SU-DHL-6 (cell line): Measurements from ENCODE around the gene LAMA3.

Source experiments
- H2AFZ ChIP-seq: fragments of 200-600 bp; sonication (generic); 2 replicates; pipeline ENCODE4 v1.6.1; 2014; ENCODE audit warnings: low read depth, mild to moderate bottlenecking, moderate library complexity, mixed read lengths, antibody characterized with exemption, low read length; ENCODE audit not compliant: severe bottlenecking
- H3F3A ChIP-seq: fragments of 200-600 bp; shearing (Covaris generic); 2 replicates; pipeline ENCODE4 v1.6.0; 2016; ENCODE audit warnings: antibody characterized with exemption, mild to moderate bottlenecking; ENCODE audit not compliant: insufficient read depth
- H3K27ac ChIP-seq: fragments of 200-600 bp; sonication (generic); 2 replicates; pipeline ENCODE4 v1.5.1; 2016; ENCODE audit warnings: low read depth, mild to moderate bottlenecking, low read length, moderate library complexity, mixed read lengths
- H3K27me3 ChIP-seq: fragments of 200-600 bp; sonication (generic), shearing (Covaris generic); 2 replicates; pipeline ENCODE4 v1.6.0; 2014; ENCODE audit warnings: mild to moderate bottlenecking, low read length
- H3K36me3 ChIP-seq: fragments of 200-600 bp; sonication (generic); 2 replicates; pipeline ENCODE4 v1.6.1; 2014; ENCODE audit warnings: mild to moderate bottlenecking, low read length, mixed read lengths
- H3K4me2 ChIP-seq: fragments of 300-600, 200-600 bp; shearing (Covaris generic), sonication (generic); 2 replicates; pipeline ENCODE4 v1.6.0; 2014; ENCODE audit warnings: low read length, low read depth, mild to moderate bottlenecking; ENCODE audit not compliant: poor library complexity, severe bottlenecking
- H3K4me3 ChIP-seq: fragments of 200-600 bp; sonication (generic); 2 replicates; pipeline ENCODE4 v1.5.1; 2014; ENCODE audit warnings: antibody characterized with exemption, low read length, mild to moderate bottlenecking, mixed read lengths; ENCODE audit not compliant: insufficient read depth, poor library complexity, severe bottlenecking
- H3K79me2 ChIP-seq: fragments of 200-600 bp; sonication (generic); 2 replicates; pipeline ENCODE4 v1.6.1; 2014; ENCODE audit warnings: mild to moderate bottlenecking, low read length, moderate library complexity; ENCODE audit not compliant: insufficient read depth
- H3K9ac ChIP-seq: fragments of 200-600 bp; sonication (generic); 2 replicates; pipeline ENCODE4 v1.7.0; 2014; ENCODE audit warnings: mild to moderate bottlenecking, low read length
- H3K9me2 ChIP-seq: fragments of 200-600 bp; sonication (generic); replicated peaks from 2 replicates; pipeline ENCODE4 v1.6.1; 2014; ENCODE audit warnings: low read length; ENCODE audit not compliant: insufficient read depth
- H3K9me3 ChIP-seq: fragments of 200-600 bp; sonication (generic); 2 replicates; pipeline ENCODE4 v1.6.1; 2014; ENCODE audit warnings: low read length, mixed read lengths; ENCODE audit not compliant: insufficient read depth
- H4K20me1 ChIP-seq: fragments of 200-600 bp; sonication (generic); 2 replicates; pipeline ENCODE4 v1.6.1; 2014; ENCODE audit warnings: low read depth, mild to moderate bottlenecking, antibody characterized with exemption, low read length, moderate library complexity, mixed read lengths
- CTCF ChIP-seq: fragments of 200-600 bp; sonication (generic); IDR thresholded peaks from one replicate; pipeline ENCODE4 v1.5.1; 2017; ENCODE audit warnings: antibody characterized with exemption, mild to moderate bottlenecking, low read length, moderate library complexity; ENCODE audit not compliant: insufficient read depth, poor library complexity, severe bottlenecking
- EZH2phosphoT487 ChIP-seq: fragments of 200-600 bp; sonication (generic), shearing (Covaris generic); conservative IDR thresholded peaks from 2 replicates; pipeline ENCODE4 v1.6.1; 2018; ENCODE audit warnings: mild to moderate bottlenecking, antibody characterized with exemption, low read length, moderate library complexity, mixed read lengths

The LAMA3 gene

GRCh38 chr18:23779696-23780303 is 90.5 kb downstream of the LAMA3 start:
- Histone ChIP-seq H3K36me3 (no peaks in the 10 kb centered on the region), H3K4me2 (no peak overlapping the region), H2AFZ (no peak overlapping the region), H3K27ac (no peak overlapping the region), H3K4me3 (no peak overlapping the region), H3K9ac (no peak overlapping the region), H3K9me2 (no peaks in the 10 kb centered on the region), H4K20me1 (no peaks in the 10 kb centered on the region), H3F3A (no peaks in the 10 kb centered on the region), H3K79me2 (no peaks in the 10 kb centered on the region), H3K9me3 (no peaks in the 10 kb centered on the region), H3K27me3 (no peaks in the 10 kb centered on the region)
- TF ChIP-seq EZH2phosphoT487 (no peak), CTCF (no peak)

GRCh38 chr18:23784832-23785245 is 95.6 kb downstream of the LAMA3 start:
- Histone ChIP-seq H3K9ac (no peak overlapping the region), H2AFZ (no peak overlapping the region), H3K4me3 (no peak overlapping the region), H3K4me2 (no peak overlapping the region), H3K36me3 (no peaks in the 10 kb centered on the region), H3K27me3 (no peaks in the 10 kb centered on the region; the same call in 1 of the 2 replicates), H3K9me2 (no peaks in the 10 kb centered on the region), H3K27ac (no peak overlapping the region), H3K79me2 (no peaks in the 10 kb centered on the region), H3F3A (no peaks in the 10 kb centered on the region), H4K20me1 (no peaks in the 10 kb centered on the region), H3K9me3 (no peaks in the 10 kb centered on the region)
- no peak for TF ChIP-seq EZH2phosphoT487
- TF ChIP-seq CTCF = no peak

- Histone ChIP-seq H3K27ac (no peak overlapping the region), H3K36me3 (no peaks in the 10 kb centered on the region), H3K4me3 (no peak overlapping the region), H3K9me3 (no peaks in the 10 kb centered on the region), H3K79me2 (no peaks in the 10 kb centered on the region), H3K9me2 (no peaks in the 10 kb centered on the region), H3K4me2 (no peak overlapping the region), H3K27me3 (no peaks in the 10 kb centered on the region), H3F3A (no peaks in the 10 kb centered on the region), H3K9ac (no peak overlapping the region), H2AFZ (no peak overlapping the region), H4K20me1 (no peaks in the 10 kb centered on the region)
- no peak for TF ChIP-seq CTCF
- TF ChIP-seq EZH2phosphoT487 = no peak
Observed at GRCh38 chr18:23793051-23793450, 103.8 kb downstream of the LAMA3 start.
